ENCODE results near the gene BRF1. TPM values are rescaled to one million over a fixed set of nuclear protein-coding genes. Genes with fewer than 3 reads are reported as not detected.

BRF1 gene
- polyA plus RNA-seq, 1 of the 3 experiments (the other 2 are of a cell fraction), result 15.7 TPM

DNA sequence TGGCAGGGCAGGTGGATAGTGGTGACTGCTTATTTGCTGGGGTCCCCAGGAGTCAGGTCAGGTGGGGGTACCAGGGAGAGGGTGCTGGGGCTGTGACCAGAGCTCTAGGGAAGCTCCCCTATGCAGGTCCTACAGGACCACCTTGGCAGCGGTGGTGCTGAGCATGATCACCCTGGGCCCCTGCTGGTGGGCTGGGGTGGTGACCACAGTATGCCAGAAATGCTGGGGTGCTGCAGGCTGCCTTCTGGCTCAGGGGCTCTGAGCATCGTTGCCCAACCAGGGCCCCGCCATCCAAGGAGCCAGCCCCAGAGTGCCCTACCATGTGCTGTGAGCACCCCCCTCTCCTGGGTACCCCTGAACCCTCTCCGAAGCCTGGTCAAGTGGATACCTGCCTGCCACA lies 102.2 kb downstream of the BRF1 start:
- TF ChIP-seq POLR2AphosphoS5 (IDR thresholded peaks at IDR 0.05; ENCODE audit: low read depth, low read length) (no peak), CHD2 (IDR thresholded peaks at IDR 0.05; ENCODE audit: low read length, partially characterized antibody) (no peak), FOXJ3 (CRISPR knock-in tag; IDR thresholded peaks at IDR 0.05) (no peak), CTCF (IDR thresholded peaks at IDR 0.05) (peak; percentile 16; the same call in 1 of the 2 replicates)
- TF ChIP-seq, protein P1, sequence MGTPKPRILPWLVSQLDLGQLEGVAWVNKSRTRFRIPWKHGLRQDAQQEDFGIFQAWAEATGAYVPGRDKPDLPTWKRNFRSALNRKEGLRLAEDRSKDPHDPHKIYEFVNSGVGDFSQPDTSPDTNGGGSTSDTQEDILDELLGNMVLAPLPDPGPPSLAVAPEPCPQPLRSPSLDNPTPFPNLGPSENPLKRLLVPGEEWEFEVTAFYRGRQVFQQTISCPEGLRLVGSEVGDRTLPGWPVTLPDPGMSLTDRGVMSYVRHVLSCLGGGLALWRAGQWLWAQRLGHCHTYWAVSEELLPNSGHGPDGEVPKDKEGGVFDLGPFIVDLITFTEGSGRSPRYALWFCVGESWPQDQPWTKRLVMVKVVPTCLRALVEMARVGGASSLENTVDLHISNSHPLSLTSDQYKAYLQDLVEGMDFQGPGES (IDR thresholded peaks at IDR 0.05; ENCODE audit: low read depth, low read length), result no peak
- ChIA-PET CTCF (interaction anchor here (1.9 kb wide), 1 partner anchor 50 kb away, joined by 4 read pairs; the partner anchor contains the start of gene BTBD6), POLR2A (no interaction called here)
- no peak overlapping the region for H3K4me3 ChIP-seq (ENCODE audit: low read depth in 2 of 2, low read length in 1 of 2)
- H3K4me1 ChIP-seq (ENCODE audit: control insufficient read depth in 1 of 2, insufficient read depth in 2 of 2, low read depth in 1 of 2, low read length in 1 of 2), result peaks cover 5 to 47% of the 10 kb centered on the region in 2 experiments; a peak in 2 of 4 replicates
- H3K79me2 ChIP-seq (ENCODE audit: insufficient read depth), result no peaks in the 10 kb centered on the region
- no peaks in the 10 kb centered on the region for H3K27me3 ChIP-seq (ENCODE audit: insufficient read depth)
- H3K9me2 ChIP-seq, result no peaks in the 10 kb centered on the region
- no peak overlapping the region for H3K9ac ChIP-seq
- no peaks in the 10 kb centered on the region for H3K36me3 ChIP-seq (replicated peaks in 1 of 2; ENCODE audit: control insufficient read depth in 1 of 2, insufficient read depth in 2 of 2, low read length in 1 of 2)
- H4K20me1 ChIP-seq (ENCODE audit: insufficient read depth), result no peaks in the 10 kb centered on the region
- H3K9me3 ChIP-seq, result no peaks in the 10 kb centered on the region
- no peak for DNase-seq
- no peaks in the 10 kb centered on the region for H3F3A ChIP-seq (replicated peaks; ENCODE audit: insufficient read depth)
- 74% methylated on average over 2 of the region's 4 CpGs for WGBS (ENCODE audit: low lambda C conversion rate)
- H2AFZ ChIP-seq (ENCODE audit: low read depth), result no peak overlapping the region
- no peak overlapping the region for H3K27ac ChIP-seq (ENCODE audit: low read depth in 2 of 2, low read length in 1 of 2)
- H3K4me2 ChIP-seq, result no peak overlapping the region

DNA sequence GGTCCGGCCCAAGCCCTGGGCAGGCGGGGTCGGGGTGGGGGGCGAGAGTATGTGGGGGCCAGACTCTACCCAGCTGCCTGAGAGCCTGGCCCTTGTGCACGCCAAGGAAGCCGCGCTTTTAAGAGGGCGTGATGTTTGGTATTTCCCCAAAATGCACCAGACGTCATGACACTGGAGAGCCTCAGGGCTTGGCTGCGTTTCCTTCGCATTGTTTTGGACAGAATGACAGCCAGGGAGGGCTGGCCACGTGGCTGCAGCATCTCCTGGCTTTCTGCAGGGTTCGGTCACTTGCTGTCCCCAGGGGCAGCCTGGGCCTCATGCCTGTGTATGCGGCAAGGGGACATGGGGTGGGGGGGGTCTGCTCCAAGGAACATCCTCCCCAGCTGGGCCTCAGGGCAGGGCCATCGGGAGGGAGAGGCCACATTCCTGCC lies 103.6 kb downstream of the BRF1 start:
- no peaks in the 10 kb centered on the region for H3K9me2 ChIP-seq
- H3K4me1 ChIP-seq (ENCODE audit: control insufficient read depth in 1 of 2, insufficient read depth in 2 of 2, low read depth in 1 of 2, low read length in 1 of 2), result peaks cover 5 to 36% of the 10 kb centered on the region in 2 experiments; a peak in 2 of 4 replicates
- H3K36me3 ChIP-seq (replicated peaks in 1 of 2; ENCODE audit: control insufficient read depth in 1 of 2, insufficient read depth in 2 of 2, low read length in 1 of 2), result no peaks in the 10 kb centered on the region
- ChIA-PET POLR2A (no interaction called here), CTCF (interaction anchor here (0.9 kb wide), 1 partner anchor 50 kb away, joined by 3 read pairs; no protein-coding TSS in a partner anchor)
- no peaks in the 10 kb centered on the region for H3F3A ChIP-seq (replicated peaks; ENCODE audit: insufficient read depth)
- no peak overlapping the region for H3K9ac ChIP-seq
- no peak overlapping the region for H3K4me3 ChIP-seq (ENCODE audit: low read depth in 2 of 2, low read length in 1 of 2)
- no peaks in the 10 kb centered on the region for H4K20me1 ChIP-seq (ENCODE audit: insufficient read depth)
- no peaks in the 10 kb centered on the region for H3K9me3 ChIP-seq
- no peak overlapping the region for H3K4me2 ChIP-seq
- no peaks in the 10 kb centered on the region for H3K27me3 ChIP-seq (ENCODE audit: insufficient read depth)
- H3K27ac ChIP-seq (ENCODE audit: low read depth in 2 of 2, low read length in 1 of 2), result no peak overlapping the region
- TF ChIP-seq MXI1 (IDR thresholded peaks at IDR 0.05; ENCODE audit: low read depth, low read length) (peak; percentile 81), TEAD4 (IDR thresholded peaks at IDR 0.05; ENCODE audit: borderline replicate concordance, insufficient read depth) (no peak)
- no peaks in the 10 kb centered on the region for H3K79me2 ChIP-seq (ENCODE audit: insufficient read depth)
- WGBS (ENCODE audit: low lambda C conversion rate), result 31% methylated on average over 9 of the region's 15 CpGs
- DNase-seq, result no peak
- no peak overlapping the region for H2AFZ ChIP-seq (ENCODE audit: low read depth)

All from SK-N-SH (cell line).